Spleen (tissue), 11 donors: Measurements from ENCODE around the gene P2RX2. TPM values are rescaled to one million over a fixed set of nuclear protein-coding genes. Genes with fewer than 3 reads are reported as not detected.

ENCODE experiments used
- DNase-seq: peaks from one replicate; pipeline ENCODE4 v3.0.0-alpha.2; 2020
- H3K27ac ChIP-seq, 8 donors: fragments of 200-600 bp; sonication (generic) in 7 of 8; 1 replicate in 4 of 8; 2 replicates in 4 of 8; pipeline versions ENCODE4 v1.5.0 to v1.8.0; 2016 to 2021; ENCODE audit warnings: inconsistent platforms in 4 of 8, mild to moderate bottlenecking in 4 of 8, moderate library complexity in 1 of 8
- H3K27me3 ChIP-seq, 7 donors: fragments of 200-600 bp; sonication (generic) in 6 of 7; replicated peaks in 1 of 7; 1 replicate in 4 of 7; 2 replicates in 3 of 7; pipeline versions ENCODE4 v1.5.0 to v1.8.0; 2016 to 2021; ENCODE audit warnings: inconsistent platforms in 3 of 7, mild to moderate bottlenecking in 1 of 7
- H3K36me3 ChIP-seq, 6 donors: fragments of 200-600 bp; sonication (generic) in 5 of 6; 1 replicate in 4 of 6; 2 replicates in 2 of 6; pipeline versions ENCODE4 v1.5.0 to v1.8.0; 2016 to 2021; ENCODE audit warnings: inconsistent platforms in 2 of 6
- H3K4me1 ChIP-seq, 6 donors: fragments of 200-600 bp; sonication (generic) in 5 of 6; 1 replicate in 3 of 6; 2 replicates in 3 of 6; pipeline versions ENCODE4 v1.5.0 to v1.8.0; 2016 to 2021; ENCODE audit warnings: inconsistent platforms in 3 of 6
- H3K4me3 ChIP-seq, 8 donors: fragments of 200-600 bp; sonication (generic) in 7 of 8; 1 replicate in 4 of 8; 2 replicates in 4 of 8; pipeline versions ENCODE4 v1.5.0 to v1.8.0; 2016 to 2021; ENCODE audit warnings: inconsistent platforms in 4 of 8, mild to moderate bottlenecking in 4 of 8, moderate library complexity in 2 of 8
- H3K9me3 ChIP-seq, 8 donors: fragments of 200-600 bp; sonication (generic) in 7 of 8; 1 replicate in 4 of 8; 2 replicates in 4 of 8; pipeline versions ENCODE4 v1.5.0 to v1.8.0; 2016 to 2021; ENCODE audit warnings: inconsistent platforms in 4 of 8
- CTCF ChIP-seq, 11 experiments: fragments of 200-600 bp in 7 of 11; fragments of 450-650 bp in 4 of 11; sonication (generic) in 4 of 11; IDR thresholded peaks in 8 of 11; conservative IDR thresholded peaks in 3 of 11; 1 replicate in 7 of 11; 2 replicates in 4 of 11; pipeline versions ENCODE4 v1.4.0 to v1.8.0; 2016 to 2021; ENCODE audit warnings: antibody characterized with exemption in 11 of 11, inconsistent platforms in 4 of 11, mild to moderate bottlenecking in 1 of 11
- POLR2A ChIP-seq, 3 donors: fragments of 450-650 bp; IDR thresholded peaks; one replicate each; pipeline ENCODE4 v1.5.1; 2017; ENCODE audit warnings: antibody characterized with exemption in 3 of 3, mild to moderate bottlenecking in 1 of 3
- POLR2AphosphoS5 ChIP-seq, 3 donors: sonication (generic); formaldehyde crosslinking; IDR thresholded peaks; one replicate each; pipeline ENCODE4 v1.5.1; 2017; ENCODE audit warnings: antibody characterized with exemption in 3 of 3
- WGBS, 5 donors: extraction: QIAGEN DNeasy Blood & Tissue Kit in 3 of 5; methylation state at CpG; one replicate each; pipeline versions ENCODE4 v1.1.5 to v1.1.7; 2013 to 2018; 5-methylcytosine and 5-hydroxymethylcytosine counted together
- intact Hi-C: fragments of 100-400 bp; cut with DNase I; formaldehyde crosslinking; loops from one replicate; pipeline ENCODE4 v1.15.0; 2023; ENCODE audit warnings: low total_unique reads
- polyA plus RNA-seq, 3 donors: library from polyadenylated mRNA; stranded (reverse); fragments of 200-250 nt; gene quantifications; one replicate each; pipeline ENCODE4 v1.2.1, GENCODE V29; 2013
- total RNA-seq, 7 donors: library from RNA; depleted of rRNA in 3 of 7; stranded (reverse); fragments of >200 nt in 3 of 7; fragmentation: NEBNext Ultra II Directional in 4 of 7; extraction: Animal tissue kit (Norgen Biotek cat#: 25700) in 4 of 7; gene quantifications; one replicate each; pipeline versions ENCODE4 v1.1.0 to v1.2.1, GENCODE V29; 2016 to 2021
- donor health status: healthy with polysubstance abuse.
- donor health status: DM: no; HTN: no; CAD: no; lungs with moderate emphysema.
- donor health status: DM: no; HTN: no; CAD: no.
- donor health status: Bipolar disorder and iron deficiency.
- donor health status: healthy.
- donor health status: DM: no; HTN: no; CAD: no.
- donor health status: DM: yes; HTN: yes; CAD: no.

Gene P2RX2
- total and polyA plus RNA-seq, 10 donors = 0.77 to 4.5 (median 2.5) TPM

GRCh38 chr12:132587781-132588180 lies 30.8 kb upstream of the P2RX2 start:
- peaks cover 0 to 22% (median 3%) of the 10 kb centered on the region in 6 donors for H3K36me3 ChIP-seq
- no peak for TF ChIP-seq POLR2A (IDR thresholded peaks at IDR 0.05)
- TF ChIP-seq CTCF (IDR thresholded peaks at IDR 0.05 in 8 of 11, conservative IDR thresholded peaks at IDR 0.05 in 3 of 11) = no peak
- TF ChIP-seq POLR2AphosphoS5 (IDR thresholded peaks at IDR 0.05) = no peak
- H3K27ac ChIP-seq = no peak overlapping the region
- intact Hi-C loops = no loop called here
- H3K9me3 ChIP-seq = peaks cover 0 to 6% (median 0%) of the 10 kb centered on the region in 8 donors
- no peak for DNase-seq
- 56 to 77% (median 75%) methylated on average over 1 to 3 of the region's 3 CpGs for WGBS, 5 donors
- H3K4me1 ChIP-seq = no peaks in the 10 kb centered on the region
- H3K27me3 ChIP-seq = no peaks in the 10 kb centered on the region
- no peak overlapping the region for H3K4me3 ChIP-seq

GRCh38 chr12:132588319-132588718 lies 30.3 kb upstream of the P2RX2 start:
- peaks cover 0 to 3% (median 0%) of the 10 kb centered on the region in 7 donors for H3K27me3 ChIP-seq
- H3K27ac ChIP-seq = no peak overlapping the region
- peaks cover 0 to 6% (median 0%) of the 10 kb centered on the region in 8 donors for H3K9me3 ChIP-seq
- H3K36me3 ChIP-seq = peaks cover 0 to 18% (median 0%) of the 10 kb centered on the region in 6 donors
- intact Hi-C loops = no loop called here
- H3K4me3 ChIP-seq = no peak overlapping the region
- no peak for DNase-seq
- 71 to 88% (median 80%) methylated on average over 6 of the region's 6 CpGs for WGBS, 5 donors
- TF ChIP-seq POLR2AphosphoS5 (IDR thresholded peaks at IDR 0.05) (no peak), POLR2A (IDR thresholded peaks at IDR 0.05) (no peak), CTCF (IDR thresholded peaks at IDR 0.05 in 8 of 11, conservative IDR thresholded peaks at IDR 0.05 in 3 of 11) (no peak)
- peaks cover 0 to 1% (median 0%) of the 10 kb centered on the region in 6 donors for H3K4me1 ChIP-seq

- peaks cover 0 to 12% (median 0%) of the 10 kb centered on the region in 6 donors for H3K36me3 ChIP-seq
- peaks cover 0 to 8% (median 1%) of the 10 kb centered on the region in 6 donors for H3K4me1 ChIP-seq
- no peak overlapping the region for H3K4me3 ChIP-seq
- peaks cover 0 to 6% (median 0%) of the 10 kb centered on the region in 8 donors for H3K9me3 ChIP-seq
- DNase-seq = no peak
- 84 to 93% (median 92%) methylated on average over 19 of the region's 19 CpGs for WGBS, 5 donors
- no peak overlapping the region for H3K27ac ChIP-seq
- intact Hi-C loops = no loop called here
- peaks cover 0 to 9% (median 0%) of the 10 kb centered on the region in 7 donors for H3K27me3 ChIP-seq
- TF ChIP-seq POLR2A (IDR thresholded peaks at IDR 0.05) (no peak), POLR2AphosphoS5 (IDR thresholded peaks at IDR 0.05) (no peak), CTCF (IDR thresholded peaks at IDR 0.05 in 8 of 11, conservative IDR thresholded peaks at IDR 0.05 in 3 of 11) (no peak)
Observed at GRCh38 chr12:132588821-132589669, 29.5 kb upstream of the P2RX2 start.
